Right lobe of liver (tissue), 6 donors: ENCODE measurements around the gene CCL22. TPM values are rescaled to one million over a fixed set of nuclear protein-coding genes. Genes with fewer than 3 reads are reported as not detected.

Experiments
- ATAC-seq, 4 donors: fragments of 200-7000 bp; cut with Tn5 transposase; one replicate each; pipeline ENCODE4 v1.9.1; 2020; ENCODE audit warnings: mild to moderate bottlenecking in 4 of 4, moderate library complexity in 4 of 4
- DNase-seq, 3 donors: peaks; one replicate each; pipeline ENCODE4 v3.0.0-alpha.2; 2020
- H3K27ac ChIP-seq, 3 donors: fragments of 200-600 bp; one replicate each; pipeline ENCODE4 v1.8.0; 2022
- H3K27me3 ChIP-seq, 2 donors: fragments of 200-600 bp; one replicate each; pipeline ENCODE4 v1.8.0; 2022
- H3K36me3 ChIP-seq, 4 donors: fragments of 200-600 bp; sonication (generic) in 1 of 4; one replicate each; pipeline versions ENCODE4 v1.5.1 to v1.8.0; 2017 to 2022; ENCODE audit warnings: control low read depth in 1 of 4
- H3K4me1 ChIP-seq, 4 donors: fragments of 200-600 bp; sonication (generic) in 1 of 4; one replicate each; pipeline versions ENCODE4 v1.5.1 to v1.8.0; 2017 to 2022; ENCODE audit warnings: control low read depth in 1 of 4
- H3K4me3 ChIP-seq, 3 donors: fragments of 200-600 bp; one replicate each; pipeline ENCODE4 v1.8.0; 2022
- H3K9me3 ChIP-seq, 4 donors: fragments of 200-600 bp; sonication (generic) in 1 of 4; one replicate each; pipeline versions ENCODE4 v1.5.1 to v1.8.0; 2017 to 2022; ENCODE audit warnings: control low read depth in 1 of 4
- CTCF ChIP-seq, 4 donors: fragments of 200-600 bp in 3 of 4; fragments of 450-650 bp in 1 of 4; IDR thresholded peaks; one replicate each; pipeline versions ENCODE4 v1.5.1 to v1.8.0; 2016 to 2022; ENCODE audit warnings: antibody characterized with exemption in 4 of 4, mild to moderate bottlenecking in 2 of 4
- POLR2A ChIP-seq: fragments of 450-650 bp; IDR thresholded peaks from one replicate; pipeline ENCODE4 v1.6.1; 2017; ENCODE audit warnings: antibody characterized with exemption, mild to moderate bottlenecking
- WGBS: methylation state at CpG from one replicate; pipeline ENCODE4 v1.1.6; 2018; ENCODE audit warnings: low coverage, low lambda C conversion rate; ENCODE audit not compliant: insufficient coverage; ENCODE audit errors: missing lambda C conversion rate; 5-methylcytosine and 5-hydroxymethylcytosine counted together
- intact Hi-C, 2 donors: fragments of 100-400 bp; cut with DNase I; formaldehyde crosslinking; loops; one replicate each; pipeline versions ENCODE4 v1.11.2 to v1.14.1; 2022
- total RNA-seq, 6 experiments: library from RNA; depleted of rRNA in 2 of 6; stranded (reverse); fragments of >200 nt in 2 of 6; fragmentation: NEBNext Ultra II Directional in 3 of 6; extraction: Animal tissue kit (Norgen Biotek cat#: 25700) in 3 of 6; gene quantifications; one replicate each; pipeline versions ENCODE4 v1.1.0 to v1.2.4, GENCODE V29; 2016 to 2023
- donor health status: DM: no; HTN: yes; CAD: no.
- donor health status: DM: no; HTN: no; CAD: no.
- donor health status: DM: no; HTN: no; CAD: no.
- donor health status: DM: no; HTN: yes; CAD: no.
- donor health status: DM: no; HTN: yes; CAD: no.

Gene CCL22
- total RNA-seq, 6 experiments from 2014 or later: 0.12 to 0.16 TPM; not detected in 4

GRCh38 chr16:57391300-57391699 is 32.7 kb downstream of the CCL22 start:
- DNase-seq: no peak
- intact Hi-C loops: no loop called here
- no peaks in the 10 kb centered on the region for H3K4me1 ChIP-seq
- TF ChIP-seq POLR2A (no peak), CTCF (IDR thresholded peaks at IDR 0.05) (no peak)
- no peak overlapping the region for H3K4me3 ChIP-seq
- H3K27ac ChIP-seq: no peak overlapping the region
- WGBS: no CpG with 5 or more reads among the region's 4 CpGs
- H3K36me3 ChIP-seq: no peaks in the 10 kb centered on the region
- ATAC-seq: no peak
- H3K27me3 ChIP-seq: no peaks in the 10 kb centered on the region
- no peaks in the 10 kb centered on the region for H3K9me3 ChIP-seq

DNA sequence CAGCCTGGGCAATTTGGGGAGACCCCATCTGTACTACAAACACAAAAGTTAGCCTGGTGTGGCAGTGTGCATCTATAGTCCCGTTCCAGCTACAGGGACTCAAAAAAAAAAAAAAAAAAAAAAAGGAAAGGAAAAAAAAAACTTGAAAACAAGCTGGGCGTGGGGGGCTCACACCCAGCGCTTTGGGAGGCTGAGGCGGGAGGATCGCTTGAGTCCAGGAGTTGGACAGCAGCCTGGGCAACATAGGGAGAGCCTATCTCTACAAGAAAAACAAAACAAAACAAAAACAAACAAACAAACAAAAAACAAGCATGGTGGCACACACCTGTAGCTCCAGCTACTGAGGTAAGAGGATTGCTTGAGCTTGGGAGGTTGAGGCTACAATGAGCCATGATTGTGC is 33.1 kb downstream of the CCL22 start:
- H3K36me3 ChIP-seq: no peaks in the 10 kb centered on the region
- WGBS: 96% methylated on average over 4 of the region's 5 CpGs
- DNase-seq (no peak), ATAC-seq (no peak)
- no peaks in the 10 kb centered on the region for H3K4me1 ChIP-seq
- H3K27me3 ChIP-seq: no peaks in the 10 kb centered on the region
- intact Hi-C loops: no loop called here
- H3K27ac ChIP-seq: no peak overlapping the region
- H3K4me3 ChIP-seq: no peak overlapping the region
- TF ChIP-seq POLR2A: no peak
- no peak for TF ChIP-seq CTCF (IDR thresholded peaks at IDR 0.05)
- H3K9me3 ChIP-seq: no peaks in the 10 kb centered on the region

- no peak for ATAC-seq
These were observed 34.1 kb downstream of the CCL22 start for GRCh38 chr16:57392694-57393093.

GRCh38 chr16:57394444-57394843 is 35.9 kb downstream of the CCL22 start:
- Histone ChIP-seq H3K27ac (no peak overlapping the region), H3K4me3 (no peak overlapping the region), H3K4me1 (no peaks in the 10 kb centered on the region), H3K9me3 (no peaks in the 10 kb centered on the region), H3K27me3 (no peaks in the 10 kb centered on the region), H3K36me3 (no peaks in the 10 kb centered on the region)
- DNase-seq (no peak), ATAC-seq (no peak)
- intact Hi-C loops: no loop called here
- 0% methylated on average over 1 of the region's 7 CpGs for WGBS
- TF ChIP-seq POLR2A (no peak), CTCF (IDR thresholded peaks at IDR 0.05) (no peak)

More at GRCh38 chr16:57392694-57393093, 34.1 kb downstream of the CCL22 start:
- no peaks in the 10 kb centered on the region for H3K9me3 ChIP-seq
- no peaks in the 10 kb centered on the region for H3K4me1 ChIP-seq
- no peaks in the 10 kb centered on the region for H3K36me3 ChIP-seq
- intact Hi-C loops: no loop called here
- no peaks in the 10 kb centered on the region for H3K27me3 ChIP-seq
- WGBS: 83% methylated on average over 1 of the region's 1 CpG
- H3K27ac ChIP-seq: no peak overlapping the region
- H3K4me3 ChIP-seq: no peak overlapping the region
- no peak for DNase-seq
- no peak for TF ChIP-seq POLR2A
- TF ChIP-seq CTCF (IDR thresholded peaks at IDR 0.05): no peak

GRCh38 chr16:57395026-57395425 is 36.4 kb downstream of the CCL22 start:
- WGBS: 80% methylated on average over 5 of the region's 5 CpGs
- no peaks in the 10 kb centered on the region for H3K4me1 ChIP-seq
- intact Hi-C loops: no loop called here
- H3K4me3 ChIP-seq: no peak overlapping the region
- DNase-seq (no peak), ATAC-seq (no peak)
- H3K27me3 ChIP-seq: no peaks in the 10 kb centered on the region
- H3K27ac ChIP-seq: no peak overlapping the region
- no peaks in the 10 kb centered on the region for H3K9me3 ChIP-seq
- no peaks in the 10 kb centered on the region for H3K36me3 ChIP-seq
- TF ChIP-seq CTCF (IDR thresholded peaks at IDR 0.05) (no peak), POLR2A (no peak)
